ENCODE data around the gene PPY.

- TF ChIP-seq CTCF (IDR thresholded peaks at IDR 0.05), result no peak
- no peak for TF ChIP-seq EP300 (IDR thresholded peaks at IDR 0.05)
- no peak for TF ChIP-seq POLR2AphosphoS5 (IDR thresholded peaks at IDR 0.05)
Measured at GRCh38 chr17:43979011-43979410, 36.7 kb upstream of the PPY start.
